HG03439 (cell line): ENCODE results near the gene KIR2DL3.
"Not testable (repeated sequence)": the region's sequence is repeated elsewhere in the genome, so short reads cannot be mapped to it uniquely, and the experiment has no call there.

Experiments used
- ATAC-seq: cut with Tn5 transposase; IDR thresholded peaks from one replicate; pipeline ENCODE4 v1.9.1; 2021; ENCODE audit warnings: mild to moderate bottlenecking, moderate library complexity; ENCODE audit not compliant: unreplicated experiment

KIR2DL3 gene

GRCh38 chr19:54786091-54786723 is 47.9 kb downstream of the KIR2DL3 start:
- not testable (repeated sequence) for ATAC-seq

- not testable (repeated sequence) for ATAC-seq
These were observed 49.8 kb downstream of the KIR2DL3 start for GRCh38 chr19:54788154-54788553.

DNA sequence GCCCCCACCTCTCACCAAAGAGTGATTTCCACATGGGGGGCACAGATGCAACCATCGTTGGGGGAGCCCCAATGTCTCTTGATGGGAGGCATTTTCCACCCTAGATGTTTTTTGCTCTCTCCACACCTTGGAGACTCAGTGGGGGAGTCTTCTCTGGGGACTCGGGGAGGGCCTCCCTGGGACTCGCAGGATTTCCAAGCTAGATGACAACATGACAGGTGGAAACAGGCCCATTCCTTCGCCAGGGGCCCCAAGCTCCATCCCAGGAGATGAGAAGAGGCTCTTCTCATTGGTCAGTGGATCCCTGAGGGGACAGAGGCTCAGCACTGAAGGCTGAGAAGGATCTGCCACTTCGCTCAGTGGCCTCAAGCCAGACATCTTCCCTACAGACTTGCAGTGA is 52.4 kb downstream of the KIR2DL3 start:
- no peak for ATAC-seq

- ATAC-seq, result no peak
These were observed 53.2 kb downstream of the KIR2DL3 start for GRCh38 chr19:54791476-54791875.

GRCh38 chr19:54792814-54793213 is 54.5 kb downstream of the KIR2DL3 start:
- ATAC-seq, result no peak

GRCh38 chr19:54795758-54796157 is 57.4 kb downstream of the KIR2DL3 start:
- no peak for ATAC-seq
